ENCODE measurements around the gene ZNF296.
A peak's percentile ranks its signal among the peaks of the same experiment; 100 is the strongest.

ZNF296 gene

GRCh38 chr19:45070861-45071544, 5.3 kb downstream of the ZNF296 start:
- no peak overlapping the region for H3K4me3 ChIP-seq (ENCODE audit: control insufficient read depth, low read depth, low read length)
- no peak for TF ChIP-seq CTCF (conservative IDR thresholded peaks at IDR 0.05; ENCODE audit: control insufficient read depth, insufficient read depth, low read depth, low read length)
- no peak for DNase-seq (ENCODE audit: low read depth)

- DNase-seq (ENCODE audit: low read depth) = no peak
- TF ChIP-seq CTCF (conservative IDR thresholded peaks at IDR 0.05; ENCODE audit: control insufficient read depth, insufficient read depth, low read depth, low read length) = no peak
- H3K4me3 ChIP-seq (ENCODE audit: control insufficient read depth, low read depth, low read length) = no peak overlapping the region
Observed at GRCh38 chr19:45070214-45070613, 6.1 kb downstream of the ZNF296 start.

- no peak for TF ChIP-seq CTCF (conservative IDR thresholded peaks at IDR 0.05; ENCODE audit: control insufficient read depth, insufficient read depth, low read depth, low read length)
- peak; percentile 48 for DNase-seq (ENCODE audit: low read depth)
- H3K4me3 ChIP-seq (ENCODE audit: control insufficient read depth, low read depth, low read length) = no peak overlapping the region
Observed at GRCh38 chr19:45069056-45069455, 7.2 kb downstream of the ZNF296 start.

- no peak overlapping the region for H3K4me3 ChIP-seq (ENCODE audit: control insufficient read depth, low read depth, low read length)
- TF ChIP-seq CTCF (conservative IDR thresholded peaks at IDR 0.05; ENCODE audit: control insufficient read depth, insufficient read depth, low read depth, low read length) = no peak
- no peak for DNase-seq (ENCODE audit: low read depth)
Observed at GRCh38 chr19:45068041-45068440, 8.2 kb downstream of the ZNF296 start.

- DNase-seq (ENCODE audit: low read depth) = no peak
- no peak overlapping the region for H3K4me3 ChIP-seq (ENCODE audit: control insufficient read depth, low read depth, low read length)
- no peak for TF ChIP-seq CTCF (conservative IDR thresholded peaks at IDR 0.05; ENCODE audit: control insufficient read depth, insufficient read depth, low read depth, low read length)
Observed at GRCh38 chr19:45066921-45067661, 9.2 kb downstream of the ZNF296 start.

GRCh38 chr19:45063851-45064801, 12.2 kb downstream of the ZNF296 start:
- TF ChIP-seq CTCF (conservative IDR thresholded peaks at IDR 0.05; ENCODE audit: control insufficient read depth, insufficient read depth, low read depth, low read length) = no peak
- DNase-seq (ENCODE audit: low read depth) = no peak
- H3K4me3 ChIP-seq (ENCODE audit: control insufficient read depth, low read depth, low read length) = no peak overlapping the region
